HG03469 (cell line): ENCODE data around the gene EPB41L3.
"Not testable (repeated sequence)": the region's sequence is repeated elsewhere in the genome, so short reads cannot be mapped to it uniquely, and the experiment has no call there.

Experiments used
- ATAC-seq: cut with Tn5 transposase; IDR thresholded peaks from one replicate; pipeline ENCODE4 v1.9.1; 2021; ENCODE audit warnings: mild to moderate bottlenecking, moderate library complexity, moderate number of reproducible peaks; ENCODE audit not compliant: unreplicated experiment

Gene EPB41L3

DNA sequence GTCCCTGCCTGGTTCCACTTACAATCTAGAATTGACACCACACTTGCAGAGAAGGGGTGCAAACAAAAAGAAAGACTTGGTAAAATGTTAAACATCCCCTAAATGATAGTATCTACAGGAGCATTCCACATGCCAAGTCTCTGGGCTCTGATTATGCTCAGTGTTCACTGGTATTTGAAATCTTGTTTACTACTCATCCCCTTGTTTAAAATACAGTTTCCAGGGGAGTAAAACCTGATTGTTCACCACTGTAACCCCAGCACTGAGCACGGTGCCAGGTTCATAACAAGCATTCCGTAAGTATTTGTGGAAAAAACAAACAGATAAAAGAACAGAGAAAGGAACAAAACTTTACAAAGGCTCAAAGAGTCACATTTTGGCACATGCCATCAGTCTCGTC is 11.7 kb downstream of the EPB41L3 start:
- no peak for ATAC-seq

DNA sequence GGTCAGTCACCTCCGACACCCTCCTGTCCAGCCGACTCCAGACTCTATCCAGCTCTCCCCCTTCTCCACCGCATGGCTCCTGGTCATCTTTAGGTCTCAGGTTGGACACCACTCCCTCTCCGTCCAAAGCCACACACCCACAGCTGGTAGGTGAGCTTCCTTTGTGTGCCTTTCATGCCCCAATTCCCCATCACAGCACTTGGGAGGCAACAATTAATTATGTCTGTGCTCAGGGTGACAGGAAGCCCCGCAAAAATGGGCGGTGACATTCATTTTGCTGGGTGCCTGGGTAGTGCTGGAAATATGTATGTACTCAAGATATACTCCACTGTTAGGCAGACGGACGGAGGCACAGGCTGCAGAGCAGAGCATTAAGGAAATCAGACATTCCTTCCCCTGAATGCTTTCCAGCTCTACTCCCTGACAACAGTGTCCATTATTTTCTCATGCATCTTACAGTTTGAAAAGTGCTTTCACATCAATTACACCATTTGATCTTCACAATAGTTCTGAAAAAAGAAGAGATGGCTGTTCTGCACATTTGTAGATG is 13.1 kb downstream of the EPB41L3 start:
- ATAC-seq, result no peak

DNA sequence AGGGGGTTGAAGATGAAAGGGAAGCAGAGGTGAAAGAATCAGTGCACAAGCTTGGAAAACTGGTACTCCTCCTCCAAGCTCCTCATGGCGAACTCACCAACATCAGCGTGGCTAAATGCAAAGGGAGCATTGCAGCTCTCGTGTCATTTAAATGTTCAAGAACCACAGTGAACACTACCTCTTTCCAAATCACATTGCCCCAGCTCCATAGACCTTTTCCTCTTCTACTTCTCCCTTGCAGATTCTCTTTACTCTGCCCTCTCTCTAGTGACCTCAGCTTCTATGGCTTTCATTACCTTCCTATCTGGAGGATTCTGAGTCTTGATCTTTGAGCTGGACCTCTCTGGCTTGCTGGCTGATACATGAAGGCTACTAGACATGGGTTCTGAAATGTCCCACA is 14.3 kb downstream of the EPB41L3 start:
- ATAC-seq, result no peak

DNA sequence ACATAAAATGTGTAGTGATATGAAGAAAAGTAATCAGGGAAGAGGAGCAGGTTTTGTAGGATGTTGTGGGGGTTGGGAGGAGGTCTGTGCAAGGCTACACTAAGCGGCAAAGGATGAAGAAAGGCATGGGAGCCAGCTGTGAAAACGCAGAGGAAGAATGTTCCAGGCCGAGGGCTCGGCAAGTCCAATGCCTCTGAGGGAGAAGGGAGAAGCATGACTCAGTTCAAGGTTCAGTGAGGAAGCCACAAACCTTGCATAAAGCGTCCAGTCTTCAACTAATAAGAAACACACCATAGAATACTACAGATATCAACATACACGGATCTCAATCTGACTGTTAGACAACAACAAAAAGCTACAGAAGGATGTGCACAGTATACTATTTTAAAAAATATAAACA is 16.2 kb downstream of the EPB41L3 start:
- ATAC-seq, result no peak

DNA sequence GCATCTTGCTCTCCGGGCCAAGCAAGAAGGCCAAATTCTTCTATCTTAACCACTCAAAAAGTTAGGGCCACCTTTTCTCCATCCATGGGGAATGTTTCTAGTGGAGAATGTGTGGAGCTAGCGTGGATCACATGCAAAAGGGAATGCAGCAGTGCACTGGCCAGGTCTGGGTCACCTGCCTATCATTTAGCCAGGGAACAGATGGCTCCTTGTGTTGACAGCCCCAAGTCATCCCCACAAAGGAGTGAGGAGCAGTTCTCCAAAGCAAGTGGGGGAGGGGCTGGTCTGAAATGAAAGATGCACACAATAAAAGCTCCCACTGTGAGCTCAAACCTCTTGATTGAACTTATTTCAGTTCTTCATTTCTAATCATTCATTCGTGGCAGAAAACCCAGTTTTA is 19.1 kb downstream of the EPB41L3 start:
- ATAC-seq, result no peak

DNA sequence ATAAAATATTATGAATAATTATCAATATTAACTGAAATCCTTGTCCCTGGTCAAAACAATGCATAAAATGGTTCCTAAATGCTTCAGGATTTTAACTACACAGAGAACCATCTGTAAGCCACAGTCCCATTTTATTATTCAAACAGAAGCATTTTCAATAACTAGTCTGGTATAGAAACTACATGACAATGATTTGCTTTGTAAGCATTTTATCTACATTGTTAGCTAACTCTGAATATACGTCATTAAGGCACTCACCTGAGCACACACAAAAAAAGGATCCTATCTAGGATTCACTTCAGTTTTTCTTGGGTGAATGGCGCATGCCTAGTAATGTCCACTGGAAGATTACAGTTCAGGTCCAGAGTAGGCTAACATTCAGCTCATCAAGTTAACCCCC is 22.8 kb downstream of the EPB41L3 start:
- ATAC-seq, result no peak

DNA sequence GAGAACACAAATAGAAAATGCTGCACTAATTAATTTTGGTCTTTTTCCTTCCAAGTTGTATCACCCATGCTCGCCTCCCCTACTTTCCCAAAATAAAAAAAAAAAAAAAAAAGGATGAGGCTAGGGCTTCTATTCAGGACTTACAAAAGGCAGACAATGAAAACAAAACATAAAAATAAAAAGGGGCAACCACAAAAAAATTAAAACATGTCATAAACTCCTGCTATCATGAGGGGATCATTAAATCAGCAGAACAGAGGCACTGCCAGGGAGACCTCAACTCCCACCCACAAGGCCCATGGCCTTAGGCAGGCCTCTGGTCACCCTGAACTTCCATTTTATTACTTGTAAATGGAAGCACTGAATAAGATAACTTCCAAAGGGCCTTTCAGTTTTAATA is 23.3 kb downstream of the EPB41L3 start:
- no peak for ATAC-seq

DNA sequence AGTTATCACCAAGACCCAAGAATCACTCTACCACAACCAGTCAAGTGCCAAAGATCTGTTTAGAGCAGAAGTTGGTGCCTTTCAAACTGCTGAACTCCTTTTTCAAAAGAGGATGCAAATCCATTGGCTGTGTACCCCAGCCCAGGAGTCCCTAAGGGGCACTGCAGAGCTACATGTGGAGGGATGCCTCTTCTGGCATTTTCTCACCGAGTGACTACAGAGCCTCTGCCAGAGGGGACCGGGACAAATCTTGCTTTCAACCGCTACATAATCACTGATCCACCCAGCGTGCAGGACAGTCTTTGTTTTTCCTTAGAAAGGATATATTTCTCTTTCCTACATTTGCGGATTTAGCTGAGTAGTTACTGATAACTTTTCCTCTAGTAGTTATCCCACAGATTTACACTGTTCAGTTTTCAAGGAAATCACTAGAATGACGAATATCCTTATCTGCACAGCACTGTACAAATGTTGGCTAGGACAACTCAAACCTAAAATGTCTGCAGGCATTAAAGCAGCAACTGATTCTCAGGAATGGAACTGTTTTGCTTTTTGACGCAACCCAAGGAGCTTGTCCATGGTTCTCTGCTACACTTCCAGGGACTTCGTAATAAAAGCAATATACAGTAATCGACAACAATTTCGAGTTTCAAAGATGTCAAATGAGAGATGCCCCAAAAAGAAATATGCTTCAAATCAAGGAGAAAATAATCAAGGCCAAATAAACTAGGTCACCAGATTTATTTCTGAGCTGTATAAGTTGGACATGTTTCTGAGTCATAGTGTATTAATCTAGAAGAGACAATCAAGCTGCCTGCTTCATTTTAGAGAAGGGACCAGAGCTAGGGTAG is 24.1 kb downstream of the EPB41L3 start:
- ATAC-seq, result no peak

DNA sequence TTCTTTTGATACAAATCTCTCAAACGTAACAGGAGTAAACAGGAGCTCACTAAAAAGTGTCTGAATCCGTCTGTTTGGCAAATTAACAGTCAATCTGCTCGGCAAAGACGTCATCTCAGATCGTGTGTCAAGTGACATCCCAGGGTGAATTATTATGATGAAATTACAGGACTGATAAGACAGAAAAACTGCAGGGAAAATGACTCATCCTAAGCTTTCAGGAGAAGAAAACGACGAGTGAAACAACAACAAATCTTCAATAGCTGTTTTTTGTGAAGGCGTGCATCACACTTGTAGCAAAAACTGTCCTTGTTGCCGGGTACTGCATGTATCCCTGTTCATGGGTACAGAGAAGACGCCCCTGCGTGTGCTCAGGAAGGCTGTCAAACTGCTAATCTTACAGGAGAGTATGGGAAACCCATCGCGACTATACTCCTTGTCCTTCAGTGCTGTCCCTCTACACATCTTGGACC is 24.9 kb downstream of the EPB41L3 start:
- ATAC-seq, result no peak

DNA sequence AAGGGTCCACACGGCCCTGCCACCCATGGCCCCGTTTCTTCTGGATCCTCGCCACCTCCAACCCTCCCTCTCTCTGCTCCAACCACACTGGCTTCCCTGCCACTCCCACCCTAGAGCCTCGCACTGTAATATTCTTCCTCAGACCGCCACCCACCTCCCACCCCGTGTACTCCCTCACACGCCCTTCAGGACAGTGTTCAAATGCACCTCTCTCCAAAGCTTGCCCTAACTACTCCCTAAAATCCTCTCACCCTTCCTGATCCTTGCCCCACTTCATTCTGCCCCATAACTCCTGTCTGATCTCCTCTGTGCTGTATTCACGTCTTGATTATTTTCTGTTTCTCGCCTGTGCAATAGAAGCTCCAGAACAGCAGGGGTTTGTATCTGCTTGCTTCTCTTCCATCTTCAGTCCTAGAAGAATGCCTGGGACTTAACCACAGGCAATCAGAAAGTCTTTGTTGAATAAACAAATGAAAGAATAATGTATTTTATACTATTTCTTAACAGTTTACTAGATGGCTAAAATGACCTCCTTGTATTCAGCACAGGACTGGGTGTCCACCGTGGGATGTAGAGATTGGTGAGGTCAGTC is 25.5 kb downstream of the EPB41L3 start:
- no peak for ATAC-seq

DNA sequence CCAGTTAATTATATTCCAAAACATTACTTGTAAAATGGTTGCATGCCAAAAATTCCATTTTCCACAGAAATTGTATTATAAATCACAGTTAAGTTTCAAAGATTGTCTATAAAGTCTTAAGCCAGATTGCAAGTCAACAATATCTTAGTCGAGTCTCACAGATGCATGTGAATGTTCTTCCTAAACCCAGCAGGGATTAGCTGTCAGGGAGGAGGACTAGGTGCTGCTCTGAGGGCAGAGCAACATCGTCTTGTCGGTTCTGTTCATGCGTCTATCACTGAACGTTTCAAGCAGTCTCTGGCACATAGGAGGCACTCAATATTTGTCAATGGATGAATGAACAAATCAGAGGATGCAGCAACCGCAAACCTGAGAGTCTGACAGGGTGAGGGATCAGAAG is 27.0 kb downstream of the EPB41L3 start:
- no peak for ATAC-seq

DNA sequence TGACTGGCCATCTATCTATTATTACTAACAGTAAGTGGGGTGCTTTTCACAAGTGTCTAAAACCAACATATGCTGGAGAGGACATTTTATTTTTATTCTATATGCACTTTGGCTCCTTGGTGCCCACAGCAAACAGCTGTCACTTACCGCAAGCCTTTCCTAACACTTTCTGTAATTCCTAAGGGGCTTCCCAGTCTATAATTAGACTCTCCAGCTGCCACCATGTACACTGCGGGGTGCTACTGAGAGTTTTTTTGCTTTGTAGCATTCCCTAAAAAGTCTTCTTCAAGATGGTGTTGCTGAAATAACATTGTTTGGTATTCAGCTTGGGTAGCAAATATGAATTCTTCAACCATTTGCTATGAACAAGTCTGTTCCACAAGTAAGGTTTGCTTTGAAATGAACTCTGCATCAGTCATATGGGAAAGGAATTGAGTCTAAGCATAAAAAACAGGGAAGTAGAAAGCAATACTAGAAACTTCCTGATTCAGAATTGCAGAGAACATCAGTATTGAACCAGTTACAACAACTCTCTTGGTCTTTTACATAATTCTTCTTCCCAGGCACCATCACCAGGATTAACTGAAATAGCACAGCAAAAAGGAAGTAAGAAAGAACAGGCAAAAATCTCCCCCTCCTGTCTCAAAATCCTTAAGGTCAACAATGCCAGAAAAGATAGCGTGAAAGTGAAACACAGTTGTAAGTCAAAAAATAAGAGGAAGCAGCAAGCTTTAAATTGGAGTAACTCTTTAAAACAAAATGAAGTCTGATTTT is 28.6 kb downstream of the EPB41L3 start:
- no peak for ATAC-seq

DNA sequence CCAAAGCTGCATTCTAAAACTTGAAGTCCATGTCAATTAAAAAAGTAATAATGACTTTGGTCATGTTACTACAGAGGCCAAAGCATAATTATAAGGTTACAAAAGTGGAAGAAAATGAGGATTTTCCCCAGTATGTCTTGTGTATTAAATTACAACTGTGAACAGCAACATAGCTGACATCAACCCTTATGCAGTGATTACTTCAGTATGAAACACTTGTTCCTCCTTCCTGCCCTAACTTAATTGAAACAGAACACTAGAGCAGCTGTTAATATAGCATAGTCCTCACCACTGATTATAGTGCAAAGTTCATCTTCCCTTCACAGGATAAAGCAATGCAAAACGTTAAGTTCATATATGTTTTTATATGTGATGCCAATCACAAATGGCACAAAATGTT is 29.9 kb downstream of the EPB41L3 start:
- no peak for ATAC-seq

DNA sequence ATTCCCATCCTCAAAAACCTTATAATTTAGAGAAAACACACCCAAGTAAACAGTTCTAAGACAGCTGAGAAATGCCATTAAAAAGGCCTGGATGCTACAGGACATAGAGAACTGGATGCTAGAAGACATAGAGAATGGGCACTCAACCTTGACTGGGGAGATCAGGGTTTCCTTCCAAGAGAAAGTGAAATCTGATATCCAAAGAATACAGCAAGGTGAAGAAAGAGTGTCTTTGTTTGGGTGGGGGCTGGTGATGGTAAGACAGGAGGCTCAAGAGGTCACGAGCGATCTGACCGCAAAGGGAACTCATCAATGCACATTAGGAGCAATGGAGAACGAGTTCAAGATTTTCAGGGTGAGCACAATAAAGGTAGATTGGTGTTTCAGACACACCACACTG is 31.6 kb downstream of the EPB41L3 start:
- no peak for ATAC-seq

DNA sequence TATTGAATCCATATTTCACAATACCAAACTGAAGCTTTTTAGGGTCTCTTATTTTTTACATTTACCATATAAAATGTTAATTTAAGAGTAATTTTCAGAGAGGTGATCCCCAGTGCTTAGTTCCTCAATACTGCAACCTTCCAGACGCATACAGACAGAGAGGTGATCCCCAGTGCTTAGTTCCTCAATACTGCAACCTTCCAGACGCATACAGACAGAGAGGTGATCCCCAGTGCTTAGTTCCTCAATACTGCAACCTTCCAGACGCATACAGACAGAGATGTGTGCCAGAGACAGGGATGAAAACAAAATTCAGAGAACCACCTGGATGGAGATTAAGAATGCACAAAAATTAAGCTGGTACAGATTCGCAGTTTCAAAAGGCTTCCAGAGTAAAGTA is 32.3 kb downstream of the EPB41L3 start:
- not testable (repeated sequence) for ATAC-seq

DNA sequence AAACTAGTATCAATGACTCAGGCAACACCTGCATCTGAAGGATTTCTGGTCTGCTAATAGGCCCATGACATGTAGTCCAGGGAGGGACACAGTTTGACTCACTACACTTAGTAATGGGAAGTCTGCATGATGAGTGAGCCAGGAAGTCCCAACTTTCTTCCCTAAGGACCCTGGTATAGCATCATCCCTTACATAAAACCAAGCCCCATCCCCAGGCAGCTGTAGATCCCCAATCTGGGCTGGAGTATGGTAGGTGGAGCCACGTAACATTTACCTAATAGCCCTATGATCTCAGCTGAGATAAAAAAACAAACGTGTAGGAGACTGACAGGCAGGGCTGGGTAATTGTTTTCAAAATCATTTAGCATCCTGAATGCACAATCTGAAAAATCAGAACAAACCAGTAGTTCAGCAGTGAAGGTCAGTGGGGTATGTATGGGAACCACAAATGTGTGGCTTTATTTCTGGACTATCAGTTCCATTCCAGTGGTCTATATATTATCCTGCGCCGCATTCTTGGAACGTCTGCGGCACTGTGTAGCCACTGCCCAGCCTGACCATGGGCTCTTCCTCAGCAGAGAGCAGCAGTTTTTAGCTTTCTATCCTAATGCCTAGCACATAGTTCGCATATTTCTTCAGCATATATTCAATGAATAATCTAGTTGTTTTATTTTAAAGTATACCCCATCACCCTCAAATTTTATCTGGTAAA is 33.5 kb downstream of the EPB41L3 start:
- no peak for ATAC-seq

DNA sequence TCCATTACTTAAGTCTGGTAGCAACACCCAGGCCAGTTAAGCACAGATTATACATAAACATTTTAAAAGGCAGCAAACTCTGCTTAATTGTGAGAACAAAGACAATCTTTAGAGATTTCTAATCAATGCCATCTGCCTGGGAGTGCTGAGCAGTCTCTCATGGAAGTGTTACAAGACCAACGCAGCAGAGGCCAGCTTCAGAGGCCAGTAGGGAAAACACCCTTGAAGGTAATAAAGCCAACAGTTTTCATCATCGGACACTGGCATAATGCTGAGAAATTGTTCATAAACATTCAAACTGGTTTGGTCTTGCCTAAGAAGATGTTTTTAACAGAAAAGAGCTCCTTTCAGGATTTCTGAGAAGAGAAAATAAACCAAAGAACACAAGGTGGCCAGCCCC is 35.0 kb downstream of the EPB41L3 start:
- ATAC-seq, result no peak

DNA sequence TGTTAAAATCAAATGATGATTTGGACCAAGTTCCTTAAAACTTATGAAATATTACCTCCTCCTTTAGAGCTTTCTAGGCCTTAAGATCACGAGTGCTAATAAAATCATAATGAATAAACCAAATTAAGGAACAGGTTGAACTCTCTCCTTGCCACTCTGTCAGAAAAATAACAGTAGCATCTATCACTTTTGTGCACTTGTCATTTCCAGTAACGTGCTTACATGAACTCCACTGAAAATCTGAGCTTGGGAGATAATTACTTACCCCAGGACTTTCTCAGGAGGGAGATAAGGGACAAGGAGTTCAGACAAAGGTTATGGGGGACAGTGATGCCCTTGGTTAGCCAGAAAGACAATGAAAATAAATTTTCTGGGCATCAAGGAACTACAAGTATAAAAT is 36.0 kb downstream of the EPB41L3 start:
- ATAC-seq, result no peak

DNA sequence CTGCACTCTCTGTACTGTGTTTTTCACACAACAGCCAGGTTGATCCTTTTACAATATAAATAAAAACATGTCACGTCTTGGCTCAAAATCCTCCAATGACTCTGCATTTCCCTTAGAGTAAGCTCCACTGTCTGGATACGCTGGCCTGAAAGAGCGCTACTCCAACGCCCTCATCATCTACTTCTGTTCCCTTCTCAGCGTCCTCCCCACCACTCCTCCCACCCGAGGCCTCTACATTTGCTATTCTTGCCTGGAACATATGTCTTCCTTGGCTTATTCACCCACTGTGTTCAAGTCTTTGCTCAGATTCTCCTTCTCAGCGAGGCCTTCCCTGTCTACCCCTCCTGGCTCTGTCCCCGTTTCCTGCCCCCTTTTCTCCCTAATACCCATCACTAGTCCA is 37.6 kb downstream of the EPB41L3 start:
- no peak for ATAC-seq

DNA sequence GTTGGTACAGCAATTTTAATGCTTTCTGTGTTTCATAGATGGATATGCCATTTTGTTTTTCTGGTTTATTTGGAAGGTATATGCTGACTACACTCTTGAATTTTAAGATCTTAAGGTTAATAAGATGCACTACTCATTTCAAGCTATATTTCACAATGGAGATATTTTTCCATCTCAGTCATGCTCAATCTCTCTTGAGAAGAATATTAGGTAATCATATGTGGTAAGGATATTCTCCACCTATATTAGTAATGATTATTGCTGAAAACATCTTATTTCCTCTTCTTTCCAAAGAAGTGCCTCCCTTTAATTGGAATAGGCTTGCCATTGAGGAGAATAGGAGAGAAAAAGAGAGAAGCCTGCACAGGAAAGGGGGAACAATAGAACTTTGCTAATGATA is 40.1 kb downstream of the EPB41L3 start:
- ATAC-seq, result no peak
